Activated CD4-positive, alpha-beta T cell treated with anti-CD3 and anti-CD28 coated beads for 48 hours (primary cell): ENCODE data around the gene PIGW.

Experiments used
- DNase-seq: peaks from one replicate; pipeline ENCODE4 v3.0.0-alpha.2; 2020

The PIGW gene, protein sequence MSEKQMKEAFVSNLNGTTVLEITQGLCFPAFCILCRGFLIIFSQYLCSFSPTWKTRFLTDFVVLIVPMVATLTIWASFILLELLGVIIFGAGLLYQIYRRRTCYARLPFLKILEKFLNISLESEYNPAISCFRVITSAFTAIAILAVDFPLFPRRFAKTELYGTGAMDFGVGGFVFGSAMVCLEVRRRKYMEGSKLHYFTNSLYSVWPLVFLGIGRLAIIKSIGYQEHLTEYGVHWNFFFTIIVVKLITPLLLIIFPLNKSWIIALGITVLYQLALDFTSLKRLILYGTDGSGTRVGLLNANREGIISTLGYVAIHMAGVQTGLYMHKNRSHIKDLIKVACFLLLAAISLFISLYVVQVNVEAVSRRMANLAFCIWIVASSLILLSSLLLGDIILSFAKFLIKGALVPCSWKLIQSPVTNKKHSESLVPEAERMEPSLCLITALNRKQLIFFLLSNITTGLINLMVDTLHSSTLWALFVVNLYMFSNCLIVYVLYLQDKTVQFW

DNA sequence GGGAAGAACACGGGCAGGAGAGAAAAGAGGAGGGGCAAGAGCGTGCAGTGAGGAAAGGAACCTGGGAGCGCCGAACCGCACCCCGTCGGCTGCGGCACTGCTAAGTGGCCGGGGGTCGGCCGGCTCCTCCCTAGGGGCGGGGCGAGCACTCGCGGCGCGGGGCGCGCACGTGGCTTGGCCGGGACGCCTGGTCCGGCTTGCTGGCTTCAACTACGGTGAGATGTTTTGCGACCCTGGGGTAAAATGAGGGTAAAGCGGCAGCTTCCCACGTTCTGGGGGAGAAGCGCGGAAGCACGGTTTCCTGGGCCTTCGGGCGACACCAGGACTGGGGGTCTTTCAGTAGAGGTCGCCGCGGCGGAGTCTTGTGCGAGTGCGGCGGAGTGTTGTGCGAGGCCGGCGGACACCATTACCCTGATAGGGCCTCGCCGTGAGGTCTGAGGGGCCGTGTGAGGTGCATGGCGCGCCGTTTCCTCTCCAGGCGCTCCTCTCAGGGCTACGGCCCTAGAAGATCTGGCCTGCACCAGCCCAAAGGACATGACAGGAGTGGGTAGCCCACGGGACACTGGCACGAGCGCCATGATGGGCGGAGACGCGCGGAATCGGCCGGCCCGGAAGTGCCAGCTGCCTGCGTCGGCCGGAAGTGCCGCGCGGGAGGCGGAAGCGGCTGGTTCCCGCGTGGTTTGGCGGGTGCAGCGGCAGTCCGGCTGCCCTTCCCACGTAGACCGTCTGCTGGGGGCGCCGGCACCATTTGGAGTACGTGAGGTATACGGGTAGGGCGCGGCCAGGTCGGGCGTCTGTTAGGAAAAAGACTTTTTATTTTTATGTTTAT lies at the start of gene PIGW, which contains the start of gene MYO19:
Gene PIGW, plus strand, starts transcription at position 148 of the 829 bp plus-strand sequence. CDS start 2,115 bp downstream, outside the sequence.
Gene MYO19, minus strand, starts transcription at position 29 of the 829 bp plus-strand sequence. CDS start 2,330 bp downstream, outside the sequence.
- peak; percentile 92 for DNase-seq

DNA sequence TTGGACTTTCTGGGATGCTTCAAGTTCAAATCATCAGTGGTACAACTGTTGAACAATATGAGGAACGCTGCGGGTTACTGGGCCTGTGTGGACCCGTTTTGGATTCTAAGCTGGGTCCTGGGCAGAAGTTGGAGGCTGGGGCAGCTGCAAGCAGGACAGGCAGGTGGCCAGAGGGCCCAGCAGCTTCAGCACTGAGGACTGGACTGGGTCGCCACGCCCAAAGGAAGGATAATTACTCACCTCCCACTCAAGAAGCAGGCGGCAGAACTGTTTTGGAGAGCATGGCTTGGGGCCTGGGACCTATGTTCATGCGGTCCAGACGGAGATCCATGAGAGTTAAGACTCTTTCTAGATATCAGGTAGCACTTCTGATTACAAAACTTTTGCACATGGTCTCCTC lies 49.8 kb upstream of the PIGW start:
- DNase-seq: no peak

- DNase-seq: no peak
Observed at GRCh38 chr17:36485805-36486203, 49.0 kb upstream of the PIGW start.

- peak; percentile 94 for DNase-seq
Observed at GRCh38 chr17:36486204-36487194, 48.3 kb upstream of the PIGW start, which contains the start of gene ZNHIT3. Gene ZNHIT3, plus strand, starts transcription at chr17:36486681. Its CDS starts 19 bp downstream, at chr17:36486700.

GRCh38 chr17:36493956-36494355 lies 40.8 kb upstream of the PIGW start:
- DNase-seq: no peak

- DNase-seq: no peak
Observed at GRCh38 chr17:36494674-36495073, 40.1 kb upstream of the PIGW start.

GRCh38 chr17:36495076-36495578 lies 39.7 kb upstream of the PIGW start:
- DNase-seq: no peak

GRCh38 chr17:36496018-36496789 lies 38.6 kb upstream of the PIGW start:
- DNase-seq: no peak

- DNase-seq: no peak
Observed at GRCh38 chr17:36498155-36498554, 36.6 kb upstream of the PIGW start.

DNA sequence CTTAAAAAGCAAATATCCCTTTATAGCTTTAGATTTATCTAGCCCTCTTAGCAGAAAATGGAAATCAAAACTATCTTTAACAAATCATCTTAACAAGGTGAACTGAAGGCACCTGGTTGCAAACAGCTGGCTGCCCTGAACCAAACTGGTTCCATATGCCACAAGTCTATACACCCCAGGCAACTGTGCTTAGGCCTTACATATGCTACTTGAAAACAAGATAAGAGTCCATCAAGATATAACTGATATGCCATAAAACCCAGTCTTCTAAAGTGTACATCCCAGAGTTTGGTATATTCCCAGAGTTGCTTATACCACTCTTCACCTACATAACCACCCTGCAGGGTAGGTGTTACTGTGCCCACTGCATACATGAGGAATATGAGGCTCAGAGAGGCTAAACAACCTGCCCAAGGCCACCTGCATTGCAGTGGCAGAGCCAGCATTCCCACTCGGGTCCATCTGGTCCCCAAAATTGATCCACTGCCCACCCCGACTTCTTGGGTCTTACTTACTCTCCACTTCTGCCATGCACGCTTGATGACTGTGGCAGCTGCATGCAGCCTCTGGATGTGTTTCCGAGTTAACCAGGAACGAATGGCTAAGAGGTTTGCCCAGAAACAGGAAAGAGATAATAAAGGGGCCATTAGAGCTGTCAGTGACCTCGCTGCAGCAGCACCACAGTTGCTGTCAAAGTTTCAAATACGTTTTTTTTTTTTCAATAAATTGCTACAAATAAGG lies 36.1 kb upstream of the PIGW start:
- no peak for DNase-seq

- DNase-seq: no peak
Observed at GRCh38 chr17:36500745-36501225, 34.0 kb upstream of the PIGW start.

- DNase-seq: no peak
Observed at GRCh38 chr17:36501351-36501750, 33.4 kb upstream of the PIGW start.

- no peak for DNase-seq
Observed at GRCh38 chr17:36501963-36502362, 32.8 kb upstream of the PIGW start.

- DNase-seq: no peak
Observed at GRCh38 chr17:36503456-36504155, 31.2 kb upstream of the PIGW start.

DNA sequence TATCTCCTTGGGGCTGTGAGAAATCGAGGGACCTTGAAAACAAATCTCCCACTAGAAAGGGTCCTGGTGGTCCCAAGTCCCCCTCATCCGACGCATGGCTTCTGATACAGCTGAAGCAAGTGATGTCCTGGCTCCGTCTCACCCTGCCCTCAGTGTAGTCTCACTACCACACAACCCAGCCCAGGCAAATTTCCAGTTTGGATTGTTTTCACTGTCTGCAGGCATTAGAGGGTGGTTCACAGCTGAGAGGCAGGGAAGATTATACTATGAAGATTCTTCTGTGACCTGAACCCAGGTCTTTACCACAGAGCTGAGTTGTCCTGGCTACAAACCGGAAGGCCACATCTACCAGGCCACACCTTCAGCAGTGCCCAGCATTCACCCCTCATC lies 30.6 kb upstream of the PIGW start:
- no peak for DNase-seq

DNA sequence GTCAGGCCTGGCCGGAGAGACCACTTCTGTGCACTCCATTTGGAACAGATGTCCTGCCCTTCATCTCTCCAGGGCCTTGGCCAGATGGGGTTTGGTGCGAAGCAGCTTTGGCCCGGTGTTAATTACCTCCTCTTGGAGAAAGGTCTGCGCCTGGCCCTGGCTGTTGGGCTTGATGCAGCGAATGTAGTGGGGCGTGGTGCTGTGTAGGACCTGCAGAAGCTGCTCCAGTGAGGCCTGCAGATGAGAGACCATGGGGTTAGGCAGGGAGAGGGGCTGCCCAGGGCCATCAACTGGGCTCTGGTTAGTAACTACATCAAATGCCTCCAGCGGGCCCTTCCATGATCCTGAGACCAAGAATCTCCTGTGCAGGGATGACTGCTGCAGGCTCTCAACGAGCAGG lies 29.6 kb upstream of the PIGW start:
- DNase-seq: no peak

- DNase-seq: no peak
Observed at GRCh38 chr17:36506249-36506826, 28.4 kb upstream of the PIGW start.

GRCh38 chr17:36506831-36507230 lies 28.0 kb upstream of the PIGW start:
- DNase-seq: no peak

GRCh38 chr17:36507266-36507665 lies 27.5 kb upstream of the PIGW start:
- no peak for DNase-seq
